ENCODE measurements around the gene TIMM13. TPM values are rescaled to one million over a fixed set of nuclear protein-coding genes. Genes with fewer than 3 reads are reported as not detected.
"Not testable (repeated sequence)": the region's sequence is repeated elsewhere in the genome, so short reads cannot be mapped to it uniquely, and the experiment has no call there.

Gene TIMM13
- total RNA-seq, 5 donors from 2014 or later (not counting 1 experiment from before 2014, with no cell fraction given), result 22.4 to 50.9 (median 33.7) TPM

DNA sequence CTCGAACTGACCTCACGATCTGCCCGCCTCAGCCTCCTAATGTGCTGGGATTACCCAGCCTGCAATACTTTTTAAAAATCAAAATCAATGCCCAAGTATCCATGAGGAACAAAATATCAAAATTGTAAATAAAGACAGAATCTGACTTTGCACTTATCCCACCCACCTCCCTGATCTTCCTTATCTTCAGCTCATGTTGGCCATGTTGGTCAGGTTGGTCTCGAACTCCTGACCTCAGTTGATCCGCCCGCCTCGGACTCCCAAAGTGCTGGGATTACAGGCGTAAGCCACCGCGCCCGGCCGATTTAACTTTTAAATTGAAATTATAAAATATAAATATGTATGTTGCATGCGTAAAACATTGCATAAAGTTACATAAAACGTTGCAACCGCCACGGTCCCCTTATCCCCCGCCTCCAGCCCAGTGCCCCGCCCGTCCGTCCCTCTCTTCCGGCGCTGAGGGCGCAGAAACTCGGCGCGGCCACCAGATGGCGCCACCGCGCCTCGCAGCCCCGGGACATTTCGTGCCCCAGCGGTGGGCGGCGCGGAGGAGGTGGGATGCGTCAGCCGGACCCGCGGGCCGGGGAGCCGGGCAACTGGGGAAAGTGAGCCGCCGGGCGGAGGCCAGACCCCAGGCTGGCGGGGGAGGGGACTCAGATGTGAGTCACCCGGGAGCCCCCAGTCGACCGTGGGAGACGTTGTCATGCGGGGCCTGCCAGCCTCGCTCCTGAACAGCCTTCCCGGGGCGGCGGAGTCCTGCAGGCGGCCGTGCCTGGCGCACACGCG is 47.0 kb upstream of the TIMM13 start:
- H3K4me3 ChIP-seq (ENCODE audit: control insufficient read depth in 1 of 2, extremely low read depth in 1 of 2, low read length in 1 of 2), result peak overlapping the region; percentile 87 to 100
- under 1% methylated on average over 41 of the region's 60 CpGs for WGBS (ENCODE audit: insufficient coverage)
- CTCF ChIA-PET, result interaction anchor here (0.6 to 1.3 kb wide), 4 partner anchors 137 to 162 kb away, joined by 3 to 6 read pairs (median 3); no protein-coding TSS in a partner anchor

DNA sequence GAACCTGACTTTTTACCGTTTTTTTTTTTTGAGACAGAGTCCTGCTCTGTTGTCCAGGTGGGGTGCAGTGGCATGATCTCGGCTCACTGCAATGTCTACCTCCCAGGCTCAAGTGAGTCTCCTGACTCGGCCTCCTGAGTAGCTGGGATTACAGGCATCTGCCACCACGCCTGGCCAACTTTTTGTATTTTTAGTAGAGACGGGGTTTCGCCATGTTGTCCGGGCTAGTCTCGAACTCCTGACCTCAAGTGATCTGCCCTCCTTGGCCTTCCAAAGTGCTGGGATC is 42.5 kb upstream of the TIMM13 start:
- peaks cover 0 to 16% of the 10 kb centered on the region in 2 experiments for H3K4me1 ChIP-seq (ENCODE audit: control insufficient read depth in 1 of 2, extremely low read depth in 1 of 2, insufficient read depth in 2 of 2, low read length in 2 of 2)
- H3K4me1 Mint-ChIP-seq; H3K4me3 Mint-ChIP-seq; H3K9me3 ChIP-seq; H3K27ac Mint-ChIP-seq; ATAC-seq (replicated peaks in 1 of 4); H3K4me3 ChIP-seq (ENCODE audit: control insufficient read depth in 1 of 2, extremely low read depth in 1 of 2, low read length in 1 of 2); H3K27me3 Mint-ChIP-seq; H3K36me3 Mint-ChIP-seq; H3K27me3 ChIP-seq (replicated peaks in 1 of 2; ENCODE audit: control insufficient read depth in 2 of 2, extremely low read depth in 1 of 2, insufficient read depth in 2 of 2, low read length in 1 of 2); H3K27ac ChIP-seq (ENCODE audit: low read length); H3K9me3 Mint-ChIP-seq; DNase-seq; POLR2A ChIA-PET; H3K36me3 ChIP-seq (ENCODE audit: control insufficient read depth in 2 of 2, extremely low read depth in 1 of 2, insufficient read depth in 1 of 2, low read length in 1 of 2): not testable (repeated sequence)
- CTCF ChIA-PET, result interaction anchor here in 1 of 2 donors (0.7 kb wide), 1 partner anchor 144 kb away, joined by 4 read pairs; no protein-coding TSS in a partner anchor
- 86% methylated on average over 8 of the region's 8 CpGs for WGBS (ENCODE audit: insufficient coverage)

More for the DNA sequence above, 47.0 kb upstream of the TIMM13 start:
- Histone ChIP-seq H3K27ac (ENCODE audit: low read length) (peak overlapping the region; percentile 38), H3K4me1 (ENCODE audit: control insufficient read depth in 1 of 2, extremely low read depth in 1 of 2, insufficient read depth in 2 of 2, low read length in 2 of 2) (peaks cover 13 to 42% of the 10 kb centered on the region in 2 experiments), H3K9me3 (no peaks in the 10 kb centered on the region), H3K36me3 (ENCODE audit: control insufficient read depth in 2 of 2, extremely low read depth in 1 of 2, insufficient read depth in 1 of 2, low read length in 1 of 2) (peaks cover 0 to 2% of the 10 kb centered on the region in 2 donors), H3K27me3 (replicated peaks in 1 of 2; ENCODE audit: control insufficient read depth in 2 of 2, extremely low read depth in 1 of 2, insufficient read depth in 2 of 2, low read length in 1 of 2) (no peaks in the 10 kb centered on the region)
- POLR2A ChIA-PET, result interaction anchor here in 1 of 2 donors (0.5 kb wide), 1 partner anchor 133 kb away, joined by 7 read pairs; no protein-coding TSS in a partner anchor
- peaks cover 13 to 33% (median 20%) of the 10 kb centered on the region in 3 donors for H3K4me1 Mint-ChIP-seq
- peaks cover 15% of the 10 kb centered on the region for H3K36me3 Mint-ChIP-seq
- peak; percentile 33 to 55 (median 50) for ATAC-seq (replicated peaks in 1 of 4)
- H3K9me3 Mint-ChIP-seq, result no peaks in the 10 kb centered on the region
- peak overlapping the region; percentile 95 to 100 (median 99) for H3K4me3 Mint-ChIP-seq
- no peaks in the 10 kb centered on the region for H3K27me3 Mint-ChIP-seq
- peak; percentile 60 to 93 (median 77) for DNase-seq
- peak overlapping the region; percentile 58 to 66 for H3K27ac Mint-ChIP-seq

DNA sequence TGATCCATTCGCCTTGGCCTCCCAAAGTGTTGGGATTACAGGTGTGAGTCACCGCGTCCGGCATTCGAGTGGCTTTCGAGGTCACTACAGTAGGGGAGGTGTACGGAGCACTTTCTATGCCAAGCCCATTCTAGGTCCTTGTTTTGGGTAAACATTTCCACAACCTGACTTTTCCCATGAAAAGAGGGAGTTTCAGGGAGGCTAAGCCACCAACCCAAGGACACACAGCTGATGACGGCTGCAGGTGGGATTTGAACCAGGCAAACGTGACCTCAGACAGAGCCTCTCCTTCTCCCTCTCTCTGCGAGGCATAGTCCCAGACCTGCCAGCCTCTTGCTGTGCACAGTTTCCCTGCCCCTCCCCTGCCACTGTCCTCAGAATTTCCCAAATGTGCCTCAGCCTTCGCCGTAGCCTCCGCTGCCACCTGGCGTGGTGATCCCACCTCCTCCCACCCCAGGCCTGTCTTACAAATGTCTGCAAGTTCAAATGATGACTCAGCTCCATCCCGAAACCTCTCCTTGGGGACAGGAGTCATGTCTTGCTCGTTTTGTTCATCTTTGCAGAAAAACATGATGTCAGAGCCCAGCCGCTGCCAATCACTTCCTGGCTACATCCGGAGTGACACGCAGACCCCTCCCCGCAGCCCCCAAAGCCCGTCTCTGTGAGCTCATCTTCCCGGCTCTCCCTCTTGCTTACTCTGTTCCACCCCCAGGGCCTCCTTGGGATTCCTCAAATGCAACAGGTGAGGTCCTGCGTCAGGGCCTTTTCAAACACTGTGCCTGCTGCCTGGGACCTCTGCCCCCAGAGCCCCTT is 41.9 kb upstream of the TIMM13 start:
- H3K36me3 ChIP-seq (ENCODE audit: control insufficient read depth in 2 of 2, extremely low read depth in 1 of 2, insufficient read depth in 1 of 2, low read length in 1 of 2), result no peaks in the 10 kb centered on the region
- Mint-ChIP-seq H3K4me3 (no peak overlapping the region), H3K9me3 (no peaks in the 10 kb centered on the region), H3K27ac (peak overlapping the region in 1 of 2 donors; percentile 10), H3K36me3 (no peaks in the 10 kb centered on the region), H3K27me3 (no peaks in the 10 kb centered on the region), H3K4me1 (peaks cover 0 to 9% (median 8%) of the 10 kb centered on the region in 3 donors)
- peak in 1 of 35 experiments; percentile 27 for DNase-seq
- no peak overlapping the region for H3K4me3 ChIP-seq (ENCODE audit: control insufficient read depth in 1 of 2, extremely low read depth in 1 of 2, low read length in 1 of 2)
- POLR2A ChIA-PET, result interaction anchor here (0.5 to 0.7 kb wide), 2 partner anchors 15 to 74 kb away, joined by 4 to 8 read pairs; no protein-coding TSS in a partner anchor
- peaks cover 0 to 10% of the 10 kb centered on the region in 2 experiments for H3K4me1 ChIP-seq (ENCODE audit: control insufficient read depth in 1 of 2, extremely low read depth in 1 of 2, insufficient read depth in 2 of 2, low read length in 2 of 2)
- no peak overlapping the region for H3K27ac ChIP-seq (ENCODE audit: low read length)
- CTCF ChIA-PET, result no interaction called here
- no peak for ATAC-seq (replicated peaks in 1 of 4)
- 45% methylated on average over 15 of the region's 23 CpGs for WGBS (ENCODE audit: insufficient coverage)
- H3K9me3 ChIP-seq, result no peaks in the 10 kb centered on the region
- peaks cover 0 to 2% of the 10 kb centered on the region in 2 experiments for H3K27me3 ChIP-seq (replicated peaks in 1 of 2; ENCODE audit: control insufficient read depth in 2 of 2, extremely low read depth in 1 of 2, insufficient read depth in 2 of 2, low read length in 1 of 2)

DNA sequence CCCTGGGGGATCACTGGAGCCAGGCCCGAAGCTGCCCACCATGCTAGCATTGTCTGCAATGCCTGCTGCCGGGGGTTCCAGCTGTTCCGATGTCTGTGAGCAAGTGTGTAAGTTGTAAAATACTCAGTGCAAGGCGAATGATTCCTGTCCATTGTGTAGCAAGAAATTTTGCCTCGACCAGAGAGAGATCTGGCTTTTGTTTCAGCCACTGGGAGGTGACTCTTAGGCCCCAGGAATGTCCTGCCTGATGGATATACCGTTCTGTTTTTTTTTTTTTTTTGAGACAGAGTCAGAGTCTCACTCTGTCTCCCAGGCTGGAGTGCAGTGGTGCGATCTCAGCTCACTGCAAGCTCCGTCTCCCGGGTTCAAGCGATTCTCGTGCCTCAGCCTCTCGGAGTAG is 41.2 kb upstream of the TIMM13 start:
- no peak overlapping the region for H3K4me3 Mint-ChIP-seq
- ChIA-PET CTCF (interaction anchor here in 1 of 2 donors (0.7 kb wide), 1 partner anchor 788 kb away, joined by 5 read pairs; no protein-coding TSS in a partner anchor), POLR2A (interaction anchor here (0.5 to 0.7 kb wide), 2 partner anchors 14 to 409 kb away, joined by 4 read pairs; no protein-coding TSS in a partner anchor)
- Histone ChIP-seq H3K4me1 (ENCODE audit: control insufficient read depth in 1 of 2, extremely low read depth in 1 of 2, insufficient read depth in 2 of 2, low read length in 2 of 2) (peaks cover 0 to 8% of the 10 kb centered on the region in 2 experiments), H3K4me3 (ENCODE audit: control insufficient read depth in 1 of 2, extremely low read depth in 1 of 2, low read length in 1 of 2) (no peak overlapping the region), H3K9me3 (no peaks in the 10 kb centered on the region), H3K36me3 (ENCODE audit: control insufficient read depth in 2 of 2, extremely low read depth in 1 of 2, insufficient read depth in 1 of 2, low read length in 1 of 2) (no peaks in the 10 kb centered on the region), H3K27ac (ENCODE audit: low read length) (no peak overlapping the region), H3K27me3 (replicated peaks in 1 of 2; ENCODE audit: control insufficient read depth in 2 of 2, extremely low read depth in 1 of 2, insufficient read depth in 2 of 2, low read length in 1 of 2) (peaks cover 0 to 2% of the 10 kb centered on the region in 2 experiments)
- 86% methylated on average over 6 of the region's 12 CpGs for WGBS (ENCODE audit: insufficient coverage)
- H3K27ac Mint-ChIP-seq, result no peak overlapping the region
- no peak for ATAC-seq (replicated peaks in 1 of 4)
- no peak for DNase-seq
- peaks cover 0 to 9% (median 8%) of the 10 kb centered on the region in 3 donors for H3K4me1 Mint-ChIP-seq
- H3K9me3 Mint-ChIP-seq, result no peaks in the 10 kb centered on the region
- no peaks in the 10 kb centered on the region for H3K27me3 Mint-ChIP-seq
- H3K36me3 Mint-ChIP-seq, result no peaks in the 10 kb centered on the region

DNA sequence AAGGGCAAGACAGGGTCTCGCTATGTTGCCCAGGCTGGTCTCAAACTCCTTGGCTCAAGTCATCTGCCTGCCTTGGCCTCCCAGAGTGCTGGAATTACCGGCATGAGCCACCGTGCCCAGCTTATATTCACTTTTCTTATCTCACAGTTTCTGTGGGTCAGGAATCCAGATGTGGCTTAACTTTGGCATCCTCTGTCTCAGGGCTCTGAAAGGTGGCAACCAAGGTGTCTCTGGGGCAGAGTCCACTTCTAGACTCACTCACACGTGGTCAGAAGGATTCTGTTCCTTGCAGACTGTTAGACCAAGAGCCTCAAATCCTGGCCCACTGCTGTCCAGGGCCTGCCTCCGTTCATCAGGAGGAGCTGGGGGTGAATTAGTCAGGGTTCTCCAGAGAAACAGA is 37.0 kb upstream of the TIMM13 start:
- no peak for ATAC-seq (replicated peaks in 1 of 4)
- H3K36me3 ChIP-seq (ENCODE audit: control insufficient read depth in 2 of 2, extremely low read depth in 1 of 2, insufficient read depth in 1 of 2, low read length in 1 of 2), result no peaks in the 10 kb centered on the region
- peaks cover 0 to 23% of the 10 kb centered on the region in 2 experiments for H3K4me1 ChIP-seq (ENCODE audit: control insufficient read depth in 1 of 2, extremely low read depth in 1 of 2, insufficient read depth in 2 of 2, low read length in 2 of 2)
- ChIA-PET POLR2A (no interaction called here), CTCF (no interaction called here)
- H3K27me3 ChIP-seq (replicated peaks in 1 of 2; ENCODE audit: control insufficient read depth in 2 of 2, extremely low read depth in 1 of 2, insufficient read depth in 2 of 2, low read length in 1 of 2), result peaks cover 0 to 19% of the 10 kb centered on the region in 2 experiments
- no CpG with 5 or more reads among the region's 5 CpGs for WGBS (ENCODE audit: insufficient coverage)
- H3K9me3 ChIP-seq, result no peaks in the 10 kb centered on the region
- no peaks in the 10 kb centered on the region for H3K36me3 Mint-ChIP-seq
- DNase-seq, result no peak
- H3K4me3 ChIP-seq (ENCODE audit: control insufficient read depth in 1 of 2, extremely low read depth in 1 of 2, low read length in 1 of 2), result no peak overlapping the region
- H3K27me3 Mint-ChIP-seq, result no peaks in the 10 kb centered on the region
- H3K27ac ChIP-seq (ENCODE audit: low read length), result no peak overlapping the region
- no peaks in the 10 kb centered on the region for H3K9me3 Mint-ChIP-seq
- H3K4me1 Mint-ChIP-seq, result peaks cover 5 to 11% (median 9%) of the 10 kb centered on the region in 3 donors
- H3K27ac Mint-ChIP-seq, result no peak overlapping the region
- no peak overlapping the region for H3K4me3 Mint-ChIP-seq

DNA sequence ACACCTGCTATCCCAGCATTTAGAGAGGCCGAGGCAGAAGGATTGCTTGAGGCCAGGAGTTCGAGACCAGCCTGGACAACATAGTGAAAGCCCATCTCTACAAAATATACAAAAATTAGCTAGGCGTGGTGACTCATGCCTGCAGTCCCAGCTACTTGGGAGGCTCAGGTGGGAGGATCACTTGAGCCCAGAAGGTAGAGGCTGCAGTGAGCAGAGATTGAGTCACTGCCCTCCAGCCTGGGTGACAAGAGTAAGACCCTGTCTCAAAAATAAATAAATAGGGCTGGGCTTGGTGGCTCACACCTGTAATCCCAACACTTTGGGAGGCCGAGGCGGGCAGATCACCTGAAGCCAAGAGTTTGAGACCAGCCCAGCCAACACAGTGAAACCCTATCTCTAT is 36.3 kb upstream of the TIMM13 start:
- H3K27ac Mint-ChIP-seq, result not testable (repeated sequence)

More for the DNA sequence above, 36.3 kb upstream of the TIMM13 start:
- H3K4me3 ChIP-seq (ENCODE audit: control insufficient read depth in 1 of 2, extremely low read depth in 1 of 2, low read length in 1 of 2); H3K27me3 Mint-ChIP-seq; H3K9me3 ChIP-seq; POLR2A ChIA-PET; H3K36me3 ChIP-seq (ENCODE audit: control insufficient read depth in 2 of 2, extremely low read depth in 1 of 2, insufficient read depth in 1 of 2, low read length in 1 of 2); DNase-seq; H3K36me3 Mint-ChIP-seq; CTCF ChIA-PET; H3K9me3 Mint-ChIP-seq; ATAC-seq (replicated peaks in 1 of 4); H3K4me1 Mint-ChIP-seq; H3K27ac ChIP-seq (ENCODE audit: low read length): not testable (repeated sequence)
- WGBS (ENCODE audit: insufficient coverage), result no CpG with 5 or more reads among the region's 5 CpGs
- Histone ChIP-seq H3K27me3 (replicated peaks in 1 of 2; ENCODE audit: control insufficient read depth in 2 of 2, extremely low read depth in 1 of 2, insufficient read depth in 2 of 2, low read length in 1 of 2) (peaks cover 0 to 19% of the 10 kb centered on the region in 2 experiments), H3K4me1 (ENCODE audit: control insufficient read depth in 1 of 2, extremely low read depth in 1 of 2, insufficient read depth in 2 of 2, low read length in 2 of 2) (peaks cover 0 to 19% of the 10 kb centered on the region in 2 experiments)
- peak overlapping the region in 1 of 3 donors; percentile 16 for H3K4me3 Mint-ChIP-seq

Measured in T-cell (primary cell).